ENCODE data around the gene CYBA. TPM values are rescaled to one million over a fixed set of nuclear protein-coding genes. Genes with fewer than 3 reads are reported as not detected.

Gene CYBA
- total and polyA plus RNA-seq, 2 of the 13 experiments (the other 11 are each of a cell fraction or from before 2014, with no cell fraction given) = 196 to 250 TPM

DNA sequence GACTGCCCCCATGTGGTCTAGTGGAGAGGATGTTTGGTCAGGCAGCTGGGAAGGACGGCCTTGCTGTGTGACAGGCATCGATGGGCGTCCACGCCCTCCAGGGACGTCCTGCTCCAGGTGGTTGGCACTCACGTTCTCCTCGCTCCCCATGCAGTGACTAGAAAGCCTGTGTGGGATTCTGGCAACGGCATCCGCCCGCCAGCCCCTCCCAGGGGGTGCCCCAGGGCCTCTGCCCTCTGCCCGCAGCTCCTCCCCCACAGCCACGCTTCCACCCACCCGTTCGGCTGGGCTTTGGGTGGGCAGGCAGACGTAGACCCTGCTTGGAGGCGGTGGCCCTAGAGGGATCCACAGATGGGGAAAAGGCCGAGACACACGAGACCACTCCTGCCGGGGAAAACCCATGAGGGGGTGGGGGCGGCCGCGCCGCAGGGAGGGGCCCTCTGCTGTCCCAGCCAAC, 17.1 kb downstream of the CYBA start (continued):
- TF ChIP-seq, protein P1, sequence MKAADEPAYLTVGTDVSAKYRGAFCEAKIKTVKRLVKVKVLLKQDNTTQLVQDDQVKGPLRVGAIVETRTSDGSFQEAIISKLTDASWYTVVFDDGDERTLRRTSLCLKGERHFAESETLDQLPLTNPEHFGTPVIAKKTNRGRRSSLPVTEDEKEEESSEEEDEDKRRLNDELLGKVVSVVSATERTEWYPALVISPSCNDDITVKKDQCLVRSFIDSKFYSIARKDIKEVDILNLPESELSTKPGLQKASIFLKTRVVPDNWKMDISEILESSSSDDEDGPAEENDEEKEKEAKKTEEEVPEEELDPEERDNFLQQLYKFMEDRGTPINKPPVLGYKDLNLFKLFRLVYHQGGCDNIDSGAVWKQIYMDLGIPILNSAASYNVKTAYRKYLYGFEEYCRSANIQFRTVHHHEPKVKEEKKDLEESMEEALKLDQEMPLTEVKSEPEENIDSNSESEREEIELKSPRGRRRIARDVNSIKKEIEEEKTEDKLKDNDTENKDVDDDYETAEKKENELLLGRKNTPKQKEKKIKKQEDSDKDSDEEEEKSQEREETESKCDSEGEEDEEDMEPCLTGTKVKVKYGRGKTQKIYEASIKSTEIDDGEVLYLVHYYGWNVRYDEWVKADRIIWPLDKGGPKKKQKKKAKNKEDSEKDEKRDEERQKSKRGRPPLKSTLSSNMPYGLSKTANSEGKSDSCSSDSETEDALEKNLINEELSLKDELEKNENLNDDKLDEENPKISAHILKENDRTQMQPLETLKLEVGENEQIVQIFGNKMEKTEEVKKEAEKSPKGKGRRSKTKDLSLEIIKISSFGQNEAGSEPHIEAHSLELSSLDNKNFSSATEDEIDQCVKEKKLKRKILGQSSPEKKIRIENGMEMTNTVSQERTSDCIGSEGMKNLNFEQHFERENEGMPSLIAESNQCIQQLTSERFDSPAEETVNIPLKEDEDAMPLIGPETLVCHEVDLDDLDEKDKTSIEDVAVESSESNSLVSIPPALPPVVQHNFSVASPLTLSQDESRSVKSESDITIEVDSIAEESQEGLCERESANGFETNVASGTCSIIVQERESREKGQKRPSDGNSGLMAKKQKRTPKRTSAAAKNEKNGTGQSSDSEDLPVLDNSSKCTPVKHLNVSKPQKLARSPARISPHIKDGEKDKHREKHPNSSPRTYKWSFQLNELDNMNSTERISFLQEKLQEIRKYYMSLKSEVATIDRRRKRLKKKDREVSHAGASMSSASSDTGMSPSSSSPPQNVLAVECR (CRISPR knock-in tag; IDR thresholded peaks at IDR 0.05; ENCODE audit: borderline replicate concordance) = peak; percentile 22
- TF ChIP-seq ZNF737 (CRISPR knock-in tag; IDR thresholded peaks at IDR 0.05; ENCODE audit: borderline replicate concordance) = no peak
- no peak for TF ChIP-seq KLF12 (CRISPR knock-in tag; IDR thresholded peaks at IDR 0.05; ENCODE audit: borderline replicate concordance)
- no peak for TF ChIP-seq ZFP62 (CRISPR knock-in tag; IDR thresholded peaks at IDR 0.05)
- TF ChIP-seq, protein P2, sequence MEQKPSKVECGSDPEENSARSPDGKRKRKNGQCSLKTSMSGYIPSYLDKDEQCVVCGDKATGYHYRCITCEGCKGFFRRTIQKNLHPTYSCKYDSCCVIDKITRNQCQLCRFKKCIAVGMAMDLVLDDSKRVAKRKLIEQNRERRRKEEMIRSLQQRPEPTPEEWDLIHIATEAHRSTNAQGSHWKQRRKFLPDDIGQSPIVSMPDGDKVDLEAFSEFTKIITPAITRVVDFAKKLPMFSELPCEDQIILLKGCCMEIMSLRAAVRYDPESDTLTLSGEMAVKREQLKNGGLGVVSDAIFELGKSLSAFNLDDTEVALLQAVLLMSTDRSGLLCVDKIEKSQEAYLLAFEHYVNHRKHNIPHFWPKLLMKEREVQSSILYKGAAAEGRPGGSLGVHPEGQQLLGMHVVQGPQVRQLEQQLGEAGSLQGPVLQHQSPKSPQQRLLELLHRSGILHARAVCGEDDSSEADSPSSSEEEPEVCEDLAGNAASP (CRISPR knock-in tag; IDR thresholded peaks at IDR 0.05; ENCODE audit: borderline replicate concordance) = no peak
- TF ChIP-seq, protein P3, sequence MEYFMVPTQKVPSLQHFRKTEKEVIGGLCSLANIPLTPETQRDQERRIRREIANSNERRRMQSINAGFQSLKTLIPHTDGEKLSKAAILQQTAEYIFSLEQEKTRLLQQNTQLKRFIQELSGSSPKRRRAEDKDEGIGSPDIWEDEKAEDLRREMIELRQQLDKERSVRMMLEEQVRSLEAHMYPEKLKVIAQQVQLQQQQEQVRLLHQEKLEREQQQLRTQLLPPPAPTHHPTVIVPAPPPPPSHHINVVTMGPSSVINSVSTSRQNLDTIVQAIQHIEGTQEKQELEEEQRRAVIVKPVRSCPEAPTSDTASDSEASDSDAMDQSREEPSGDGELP (IDR thresholded peaks at IDR 0.05; ENCODE audit: borderline replicate concordance, low read depth) = no peak
- TF ChIP-seq MTA1 (CRISPR knock-in tag; IDR thresholded peaks at IDR 0.05; ENCODE audit: borderline replicate concordance) = 0 out of 2 replicates have a peak, but pooled peaks have one; percentile 9
- TF ChIP-seq MED1 (CRISPR knock-in tag; IDR thresholded peaks at IDR 0.05) = no peak
- TF ChIP-seq, protein P4, sequence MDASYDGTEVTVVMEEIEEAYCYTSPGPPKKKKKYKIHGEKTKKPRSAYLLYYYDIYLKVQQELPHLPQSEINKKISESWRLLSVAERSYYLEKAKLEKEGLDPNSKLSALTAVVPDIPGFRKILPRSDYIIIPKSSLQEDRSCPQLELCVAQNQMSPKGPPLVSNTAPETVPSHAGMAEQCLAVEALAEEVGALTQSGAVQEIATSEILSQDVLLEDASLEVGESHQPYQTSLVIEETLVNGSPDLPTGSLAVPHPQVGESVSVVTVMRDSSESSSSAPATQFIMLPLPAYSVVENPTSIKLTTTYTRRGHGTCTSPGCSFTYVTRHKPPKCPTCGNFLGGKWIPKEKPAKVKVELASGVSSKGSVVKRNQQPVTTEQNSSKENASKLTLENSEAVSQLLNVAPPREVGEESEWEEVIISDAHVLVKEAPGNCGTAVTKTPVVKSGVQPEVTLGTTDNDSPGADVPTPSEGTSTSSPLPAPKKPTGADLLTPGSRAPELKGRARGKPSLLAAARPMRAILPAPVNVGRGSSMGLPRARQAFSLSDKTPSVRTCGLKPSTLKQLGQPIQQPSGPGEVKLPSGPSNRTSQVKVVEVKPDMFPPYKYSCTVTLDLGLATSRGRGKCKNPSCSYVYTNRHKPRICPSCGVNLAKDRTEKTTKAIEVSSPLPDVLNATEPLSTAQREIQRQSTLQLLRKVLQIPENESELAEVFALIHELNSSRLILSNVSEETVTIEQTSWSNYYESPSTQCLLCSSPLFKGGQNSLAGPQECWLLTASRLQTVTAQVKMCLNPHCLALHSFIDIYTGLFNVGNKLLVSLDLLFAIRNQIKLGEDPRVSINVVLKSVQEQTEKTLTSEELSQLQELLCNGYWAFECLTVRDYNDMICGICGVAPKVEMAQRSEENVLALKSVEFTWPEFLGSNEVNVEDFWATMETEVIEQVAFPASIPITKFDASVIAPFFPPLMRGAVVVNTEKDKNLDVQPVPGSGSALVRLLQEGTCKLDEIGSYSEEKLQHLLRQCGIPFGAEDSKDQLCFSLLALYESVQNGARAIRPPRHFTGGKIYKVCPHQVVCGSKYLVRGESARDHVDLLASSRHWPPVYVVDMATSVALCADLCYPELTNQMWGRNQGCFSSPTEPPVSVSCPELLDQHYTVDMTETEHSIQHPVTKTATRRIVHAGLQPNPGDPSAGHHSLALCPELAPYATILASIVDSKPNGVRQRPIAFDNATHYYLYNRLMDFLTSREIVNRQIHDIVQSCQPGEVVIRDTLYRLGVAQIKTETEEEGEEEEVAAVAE (CRISPR knock-in tag; IDR thresholded peaks at IDR 0.05; ENCODE audit: borderline replicate concordance) = no peak
- TF ChIP-seq RFXANK (CRISPR knock-in tag; IDR thresholded peaks at IDR 0.05) = no peak
- TF ChIP-seq, protein P5, sequence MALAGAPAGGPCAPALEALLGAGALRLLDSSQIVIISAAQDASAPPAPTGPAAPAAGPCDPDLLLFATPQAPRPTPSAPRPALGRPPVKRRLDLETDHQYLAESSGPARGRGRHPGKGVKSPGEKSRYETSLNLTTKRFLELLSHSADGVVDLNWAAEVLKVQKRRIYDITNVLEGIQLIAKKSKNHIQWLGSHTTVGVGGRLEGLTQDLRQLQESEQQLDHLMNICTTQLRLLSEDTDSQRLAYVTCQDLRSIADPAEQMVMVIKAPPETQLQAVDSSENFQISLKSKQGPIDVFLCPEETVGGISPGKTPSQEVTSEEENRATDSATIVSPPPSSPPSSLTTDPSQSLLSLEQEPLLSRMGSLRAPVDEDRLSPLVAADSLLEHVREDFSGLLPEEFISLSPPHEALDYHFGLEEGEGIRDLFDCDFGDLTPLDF (CRISPR knock-in tag; IDR thresholded peaks at IDR 0.05) = no peak
- TF ChIP-seq FIP1L1 (IDR thresholded peaks at IDR 0.05; ENCODE audit: borderline replicate concordance, insufficient read depth, low read depth, low read length) = no peak
- no peak for TF ChIP-seq SRSF9 (IDR thresholded peaks at IDR 0.05; ENCODE audit: borderline replicate concordance, insufficient read depth, low read depth, low read length, poor library complexity, severe bottlenecking)
- TF ChIP-seq, protein P6, sequence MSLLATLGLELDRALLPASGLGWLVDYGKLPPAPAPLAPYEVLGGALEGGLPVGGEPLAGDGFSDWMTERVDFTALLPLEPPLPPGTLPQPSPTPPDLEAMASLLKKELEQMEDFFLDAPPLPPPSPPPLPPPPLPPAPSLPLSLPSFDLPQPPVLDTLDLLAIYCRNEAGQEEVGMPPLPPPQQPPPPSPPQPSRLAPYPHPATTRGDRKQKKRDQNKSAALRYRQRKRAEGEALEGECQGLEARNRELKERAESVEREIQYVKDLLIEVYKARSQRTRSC (CRISPR knock-in tag; IDR thresholded peaks at IDR 0.05; ENCODE audit: low read depth) = 0 out of 2 replicates have a peak, but pooled peaks have one; percentile 32
- no peak for TF ChIP-seq ZNF570 (CRISPR knock-in tag; IDR thresholded peaks at IDR 0.05; ENCODE audit: borderline replicate concordance)
- no peak for TF ChIP-seq ZNF577 (CRISPR knock-in tag; IDR thresholded peaks at IDR 0.05; ENCODE audit: borderline replicate concordance, low read depth)
